ENCODE data around the gene MYOM1. TPM values are rescaled to one million over a fixed set of nuclear protein-coding genes. Genes with fewer than 3 reads are reported as not detected.

Gene MYOM1
- total and polyA plus RNA-seq, 7 donors, result 3.3 to 37.7 (median 17.3) TPM

GRCh38 chr18:3061581-3062312, 158.0 kb downstream of the MYOM1 start:
- peak overlapping the region in 1 of 4 donors; percentile 10 for H3K27ac ChIP-seq
- intact Hi-C loops (cut with DNase I), result loop anchor here (10.0 kb wide), 1 partner anchor 47 kb away; the partner anchor contains the start of gene LPIN2

GRCh38 chr18:3060667-3061580, 158.8 kb downstream of the MYOM1 start:
- WGBS, 2 donors, result 66 to 87% methylated on average over 15 of the region's 15 CpGs

More at GRCh38 chr18:3061581-3062312, 158.0 kb downstream of the MYOM1 start:
- no peak for DNase-seq
- peaks cover 0 to 18% (median 10%) of the 10 kb centered on the region in 4 donors for H3K4me1 ChIP-seq
- TF ChIP-seq POLR2AphosphoS5 (IDR thresholded peaks at IDR 0.05) (no peak), POLR2A (IDR thresholded peaks at IDR 0.05) (no peak), EP300 (IDR thresholded peaks at IDR 0.05) (no peak), CTCF (IDR thresholded peaks at IDR 0.05) (no peak)
- H3K9me3 ChIP-seq, result no peaks in the 10 kb centered on the region
- no peaks in the 10 kb centered on the region for H3K27me3 ChIP-seq
- 67 to 88% methylated on average over 11 of the region's 11 CpGs for WGBS, 2 donors
- no peak overlapping the region for H3K4me3 ChIP-seq
- peaks cover 0 to 4% (median 1%) of the 10 kb centered on the region in 4 donors for H3K36me3 ChIP-seq

GRCh38 chr18:3059272-3059671, 160.5 kb downstream of the MYOM1 start:
- WGBS, 2 donors, result 40 to 43% methylated on average over 3 of the region's 3 CpGs
- Histone ChIP-seq H3K4me1 (peaks cover 0 to 18% (median 10%) of the 10 kb centered on the region in 4 donors), H3K4me3 (no peak overlapping the region), H3K9me3 (no peaks in the 10 kb centered on the region), H3K36me3 (no peaks in the 10 kb centered on the region), H3K27ac (no peak overlapping the region), H3K27me3 (no peaks in the 10 kb centered on the region)
- intact Hi-C loops (cut with DNase I), result no loop called here
- TF ChIP-seq EP300 (IDR thresholded peaks at IDR 0.05) (no peak), POLR2A (IDR thresholded peaks at IDR 0.05) (no peak), CTCF (IDR thresholded peaks at IDR 0.05) (no peak), POLR2AphosphoS5 (IDR thresholded peaks at IDR 0.05) (no peak)
- DNase-seq, result no peak

More at GRCh38 chr18:3060667-3061580, 158.8 kb downstream of the MYOM1 start:
- Histone ChIP-seq H3K36me3 (no peaks in the 10 kb centered on the region), H3K27me3 (no peaks in the 10 kb centered on the region), H3K27ac (peak overlapping the region in 2 of 4 donors; percentile 14 to 43), H3K9me3 (no peaks in the 10 kb centered on the region), H3K4me1 (peaks cover 0 to 18% (median 10%) of the 10 kb centered on the region in 4 donors), H3K4me3 (no peak overlapping the region)
- intact Hi-C loops (cut with DNase I), result loop anchor here (10.0 kb wide), 1 partner anchor 46 kb away; the partner anchor contains the start of gene LPIN2
- no peak for TF ChIP-seq CTCF (IDR thresholded peaks at IDR 0.05)
- no peak for TF ChIP-seq EP300 (IDR thresholded peaks at IDR 0.05)
- no peak for TF ChIP-seq POLR2AphosphoS5 (IDR thresholded peaks at IDR 0.05)
- TF ChIP-seq POLR2A (IDR thresholded peaks at IDR 0.05), result no peak
- DNase-seq, result no peak

GRCh38 chr18:3058328-3059191, 161.2 kb downstream of the MYOM1 start:
- WGBS, 2 donors, result 66 to 73% methylated on average over 6 of the region's 6 CpGs
- Histone ChIP-seq H3K4me1 (peaks cover 0 to 18% (median 10%) of the 10 kb centered on the region in 4 donors), H3K27ac (no peak overlapping the region), H3K9me3 (no peaks in the 10 kb centered on the region), H3K27me3 (no peaks in the 10 kb centered on the region), H3K36me3 (no peaks in the 10 kb centered on the region), H3K4me3 (no peak overlapping the region)
- DNase-seq, result no peak
- TF ChIP-seq POLR2A (IDR thresholded peaks at IDR 0.05), result no peak
- no peak for TF ChIP-seq POLR2AphosphoS5 (IDR thresholded peaks at IDR 0.05)
- intact Hi-C loops (cut with DNase I), result no loop called here

Data from sigmoid colon (tissue), 7 donors.